Fibroblast of the conjunctiva (primary cell): ENCODE results near the gene SMIM14.
"Not testable (repeated sequence)": the region's sequence is repeated elsewhere in the genome, so short reads cannot be mapped to it uniquely, and the experiment has no call there.

Experiments used
- DNase-seq: peaks from one replicate; pipeline ENCODE4 v3.0.0-alpha.2; 2010; ENCODE audit warnings: low read depth

The SMIM14 gene

GRCh38 chr4:39642885-39643552 lies 4.4 kb upstream of the SMIM14 start:
- DNase-seq, result no peak

- no peak for DNase-seq
These were observed 2.8 kb upstream of the SMIM14 start for GRCh38 chr4:39641451-39641850.

- DNase-seq, result no peak
These were observed 895 bp downstream of the SMIM14 start for GRCh38 chr4:39637586-39638353.

- DNase-seq, result no peak
These were observed 1.5 kb downstream of the SMIM14 start for GRCh38 chr4:39637221-39637585.

GRCh38 chr4:39636531-39637184 lies 2.0 kb downstream of the SMIM14 start:
- DNase-seq, result no peak

GRCh38 chr4:39635023-39635422 lies 3.6 kb downstream of the SMIM14 start:
- no peak for DNase-seq

- DNase-seq, result no peak
These were observed 7.0 kb downstream of the SMIM14 start for GRCh38 chr4:39631700-39632079.

GRCh38 chr4:39627413-39627812 lies 11.3 kb downstream of the SMIM14 start:
- no peak for DNase-seq

GRCh38 chr4:39626913-39627312 lies 11.8 kb downstream of the SMIM14 start:
- DNase-seq, result no peak

GRCh38 chr4:39626261-39626660 lies 12.4 kb downstream of the SMIM14 start:
- DNase-seq, result no peak

- DNase-seq, result peak; percentile 72
These were observed 17.1 kb downstream of the SMIM14 start for GRCh38 chr4:39621582-39621981.

GRCh38 chr4:39620551-39621313 lies 17.9 kb downstream of the SMIM14 start:
- no peak for DNase-seq

GRCh38 chr4:39617534-39617933 lies 21.1 kb downstream of the SMIM14 start:
- DNase-seq, result no peak

- no peak for DNase-seq
These were observed 22.0 kb downstream of the SMIM14 start for GRCh38 chr4:39616651-39617050.

GRCh38 chr4:39616112-39616511 lies 22.6 kb downstream of the SMIM14 start:
- not testable (repeated sequence) for DNase-seq

GRCh38 chr4:39614487-39615162 lies 24.0 kb downstream of the SMIM14 start:
- DNase-seq, result no peak

GRCh38 chr4:39613093-39613656 lies 25.5 kb downstream of the SMIM14 start:
- DNase-seq, result no peak

- no peak for DNase-seq
These were observed 29.2 kb downstream of the SMIM14 start for GRCh38 chr4:39609454-39609931.

GRCh38 chr4:39608451-39608850 lies 30.2 kb downstream of the SMIM14 start:
- DNase-seq, result no peak

GRCh38 chr4:39606747-39607146 lies 31.9 kb downstream of the SMIM14 start:
- DNase-seq, result no peak

- no peak for DNase-seq
These were observed 40.8 kb downstream of the SMIM14 start for GRCh38 chr4:39597695-39598381.
